ENCODE measurements around the gene PLEKHJ1.
A peak's percentile ranks its signal among the peaks of the same experiment; 100 is the strongest.

Gene PLEKHJ1

GRCh38 chr19:2245273-2245672, 9.1 kb upstream of the PLEKHJ1 start:
- H3K27ac ChIP-seq (ENCODE audit: low read length) = no peak overlapping the region
- no peak overlapping the region for H3K9ac ChIP-seq (ENCODE audit: low read depth, low read length)
- H3K4me1 ChIP-seq (ENCODE audit: insufficient read depth, low read length) = peaks cover 4% of the 10 kb centered on the region; the same call in 1 of the 2 replicates
- H3K27me3 ChIP-seq (ENCODE audit: insufficient read depth, low read length) = peaks cover 6% of the 10 kb centered on the region; the same call in 1 of the 2 replicates
- H3K9me3 ChIP-seq (ENCODE audit: insufficient read depth, low read depth, low read length) = no peaks in the 10 kb centered on the region
- H3K36me3 ChIP-seq (ENCODE audit: insufficient read depth, low read depth, low read length) = peaks cover 69% of the 10 kb centered on the region
- no peak overlapping the region for H3K4me3 ChIP-seq (ENCODE audit: low read length)

DNA sequence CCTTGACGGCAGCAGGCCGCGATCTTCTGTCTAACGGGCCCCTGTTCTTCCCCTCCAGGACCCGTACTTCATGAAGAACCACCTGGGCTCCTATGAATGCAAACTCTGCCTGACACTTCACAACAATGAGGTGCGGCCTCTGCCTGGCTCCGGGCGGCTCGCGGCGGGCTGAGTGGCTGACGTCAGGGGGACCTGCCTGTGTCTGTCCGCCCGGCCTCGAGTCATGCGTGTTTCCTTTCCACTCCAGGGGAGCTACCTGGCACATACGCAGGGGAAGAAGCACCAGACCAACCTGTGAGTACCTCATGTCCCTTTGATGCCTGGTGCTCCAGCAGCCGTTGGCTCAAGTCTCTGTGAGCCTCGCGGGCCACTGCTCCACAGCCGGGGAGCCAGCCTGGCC, 8.4 kb upstream of the PLEKHJ1 start:
- H3K9me3 ChIP-seq (ENCODE audit: insufficient read depth, low read depth, low read length) = no peaks in the 10 kb centered on the region
- no peak overlapping the region for H3K4me3 ChIP-seq (ENCODE audit: low read length)
- no peaks in the 10 kb centered on the region; the same call in 1 of the 2 replicates for H3K27me3 ChIP-seq (ENCODE audit: insufficient read depth, low read length)
- H3K36me3 ChIP-seq (ENCODE audit: insufficient read depth, low read depth, low read length) = peaks cover 69% of the 10 kb centered on the region
- H3K4me1 ChIP-seq (ENCODE audit: insufficient read depth, low read length) = peaks cover 9% of the 10 kb centered on the region
- no peak overlapping the region for H3K9ac ChIP-seq (ENCODE audit: low read depth, low read length)
- no peak overlapping the region for H3K27ac ChIP-seq (ENCODE audit: low read length)

GRCh38 chr19:2244125-2244411, 7.9 kb upstream of the PLEKHJ1 start:
- no peak overlapping the region for H3K9ac ChIP-seq (ENCODE audit: low read depth, low read length)
- H3K4me1 ChIP-seq (ENCODE audit: insufficient read depth, low read length) = peaks cover 12% of the 10 kb centered on the region
- no peaks in the 10 kb centered on the region; the same call in 1 of the 2 replicates for H3K27me3 ChIP-seq (ENCODE audit: insufficient read depth, low read length)
- peaks cover 69% of the 10 kb centered on the region for H3K36me3 ChIP-seq (ENCODE audit: insufficient read depth, low read depth, low read length)
- no peak overlapping the region for H3K4me3 ChIP-seq (ENCODE audit: low read length)
- H3K9me3 ChIP-seq (ENCODE audit: insufficient read depth, low read depth, low read length) = no peaks in the 10 kb centered on the region
- H3K27ac ChIP-seq (ENCODE audit: low read length) = no peak overlapping the region

DNA sequence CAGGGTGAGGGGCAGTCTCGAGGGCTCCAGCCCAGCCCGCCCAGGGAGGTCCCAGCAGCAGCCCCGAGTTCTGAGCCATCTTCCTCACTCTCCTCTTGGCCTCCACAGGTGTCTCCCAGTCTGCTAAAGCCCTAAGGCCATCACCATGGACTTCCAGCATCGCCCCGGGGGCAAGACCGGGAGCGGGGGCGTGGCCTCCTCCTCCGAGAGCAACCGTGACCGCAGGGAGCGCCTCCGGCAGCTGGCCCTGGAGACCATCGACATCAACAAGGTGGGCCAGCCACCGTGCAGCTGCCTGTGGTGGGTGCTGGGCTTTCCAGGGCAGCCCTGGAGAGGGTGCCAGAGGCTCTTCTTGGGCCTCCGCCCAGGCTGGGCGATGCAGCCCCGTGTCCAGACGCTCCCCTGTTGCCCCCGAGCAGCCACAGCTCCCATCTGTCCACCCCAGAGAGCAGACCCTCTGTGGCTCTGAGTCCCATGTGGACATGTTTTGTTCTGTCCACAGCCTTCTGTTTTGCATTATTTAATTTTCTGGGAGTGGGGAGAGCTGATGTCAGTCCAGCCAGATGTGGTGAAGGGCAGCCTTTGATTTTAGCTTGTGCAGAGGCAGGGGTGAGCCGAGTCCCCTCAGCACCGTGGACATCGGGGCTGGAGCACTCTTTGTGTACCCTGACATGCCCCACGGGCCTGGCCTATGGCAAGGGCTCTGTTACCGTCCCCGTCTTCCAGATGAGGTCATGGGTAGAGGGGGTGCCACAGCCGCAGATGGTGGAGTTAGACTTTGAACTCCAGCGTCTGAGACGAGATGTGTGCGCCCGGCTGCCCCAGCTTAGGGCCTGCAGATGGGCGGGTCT, 7.4 kb upstream of the PLEKHJ1 start:
- no peak overlapping the region for H3K9ac ChIP-seq (ENCODE audit: low read depth, low read length)
- peaks cover 16% of the 10 kb centered on the region for H3K4me1 ChIP-seq (ENCODE audit: insufficient read depth, low read length)
- no peak overlapping the region for H3K4me3 ChIP-seq (ENCODE audit: low read length)
- peaks cover 71% of the 10 kb centered on the region for H3K36me3 ChIP-seq (ENCODE audit: insufficient read depth, low read depth, low read length)
- H3K27ac ChIP-seq (ENCODE audit: low read length) = no peak overlapping the region
- H3K9me3 ChIP-seq (ENCODE audit: insufficient read depth, low read depth, low read length) = no peaks in the 10 kb centered on the region
- no peaks in the 10 kb centered on the region for H3K27me3 ChIP-seq (ENCODE audit: insufficient read depth, low read length)

- H3K27ac ChIP-seq (ENCODE audit: low read length) = no peak overlapping the region
- no peak overlapping the region for H3K9ac ChIP-seq (ENCODE audit: low read depth, low read length)
- no peaks in the 10 kb centered on the region for H3K9me3 ChIP-seq (ENCODE audit: insufficient read depth, low read depth, low read length)
- peaks cover 21% of the 10 kb centered on the region for H3K4me1 ChIP-seq (ENCODE audit: insufficient read depth, low read length)
- H3K4me3 ChIP-seq (ENCODE audit: low read length) = no peak overlapping the region
- no peaks in the 10 kb centered on the region for H3K27me3 ChIP-seq (ENCODE audit: insufficient read depth, low read length)
- H3K36me3 ChIP-seq (ENCODE audit: insufficient read depth, low read depth, low read length) = peaks cover 78% of the 10 kb centered on the region
These were observed 6.7 kb upstream of the PLEKHJ1 start for GRCh38 chr19:2242816-2243215.

- peaks cover 74% of the 10 kb centered on the region for H3K36me3 ChIP-seq (ENCODE audit: insufficient read depth, low read depth, low read length)
- no peak overlapping the region for H3K27ac ChIP-seq (ENCODE audit: low read length)
- no peak overlapping the region for H3K9ac ChIP-seq (ENCODE audit: low read depth, low read length)
- H3K4me3 ChIP-seq (ENCODE audit: low read length) = no peak overlapping the region
- no peaks in the 10 kb centered on the region for H3K9me3 ChIP-seq (ENCODE audit: insufficient read depth, low read depth, low read length)
- H3K27me3 ChIP-seq (ENCODE audit: insufficient read depth, low read length) = no peaks in the 10 kb centered on the region
- H3K4me1 ChIP-seq (ENCODE audit: insufficient read depth, low read length) = peaks cover 21% of the 10 kb centered on the region
These were observed 6.0 kb upstream of the PLEKHJ1 start for GRCh38 chr19:2242092-2242537.

- no peaks in the 10 kb centered on the region for H3K9me3 ChIP-seq (ENCODE audit: insufficient read depth, low read depth, low read length)
- H3K9ac ChIP-seq (ENCODE audit: low read depth, low read length) = peak overlapping the region; percentile 94
- H3K4me1 ChIP-seq (ENCODE audit: insufficient read depth, low read length) = peaks cover 21% of the 10 kb centered on the region
- peaks cover 64% of the 10 kb centered on the region for H3K36me3 ChIP-seq (ENCODE audit: insufficient read depth, low read depth, low read length)
- no peaks in the 10 kb centered on the region for H3K27me3 ChIP-seq (ENCODE audit: insufficient read depth, low read length)
- H3K27ac ChIP-seq (ENCODE audit: low read length) = no peak overlapping the region
- H3K4me3 ChIP-seq (ENCODE audit: low read length) = 0 out of 2 replicates have a peak overlapping the region, but pooled peaks have one; percentile 92
These were observed 5.0 kb upstream of the PLEKHJ1 start for GRCh38 chr19:2240881-2241760.

DNA sequence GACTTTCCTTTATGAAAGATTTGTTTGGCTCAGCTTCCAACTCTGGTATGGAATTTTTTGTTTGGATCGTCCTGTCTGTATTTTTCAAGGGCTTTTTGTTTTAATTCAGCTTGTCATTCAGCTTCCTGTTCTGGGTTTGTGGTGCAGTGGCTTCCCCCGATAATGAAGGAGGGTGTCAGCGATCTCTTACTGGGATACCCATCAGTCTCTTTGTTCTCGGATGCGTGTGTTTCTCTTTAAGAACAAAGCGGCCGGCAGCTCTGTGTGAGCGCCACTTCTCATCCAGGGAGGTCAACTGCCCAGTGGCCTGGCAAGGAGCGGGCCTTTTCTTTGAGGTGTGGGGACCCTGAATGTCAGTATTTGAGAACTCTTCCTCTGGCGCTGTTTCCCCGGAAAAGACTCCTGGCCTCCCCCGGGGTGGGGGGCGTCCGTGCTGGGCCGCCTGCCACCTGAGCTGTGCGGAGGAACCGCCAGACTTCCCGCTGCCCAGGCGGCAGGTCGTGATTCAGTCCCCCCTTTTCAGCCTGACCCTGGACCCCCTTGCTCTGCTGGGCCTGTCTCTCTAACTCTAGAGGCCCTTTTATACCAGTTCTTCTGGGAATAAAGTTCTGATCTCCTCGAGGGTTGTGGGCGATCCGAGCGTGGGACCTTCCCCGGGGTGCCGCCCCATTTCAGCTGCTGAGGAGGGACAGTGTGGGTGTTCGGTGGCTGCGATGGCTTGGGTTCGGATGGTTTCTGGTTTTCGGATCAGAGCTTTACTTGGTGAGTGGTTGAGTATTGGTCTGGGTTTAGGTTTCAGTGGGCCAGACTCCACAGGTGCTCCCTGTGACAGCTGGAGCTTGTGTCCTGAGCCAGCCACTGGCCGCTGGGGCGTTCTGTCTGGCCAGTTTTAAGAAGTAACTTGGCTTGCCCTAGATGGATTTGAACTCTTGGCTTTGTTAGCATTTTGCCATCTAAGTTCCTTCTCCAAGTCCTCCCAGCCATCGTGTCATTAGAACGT, 3.9 kb upstream of the PLEKHJ1 start:
- Histone ChIP-seq H3K9me3 (ENCODE audit: insufficient read depth, low read depth, low read length) (no peaks in the 10 kb centered on the region), H3K4me1 (ENCODE audit: insufficient read depth, low read length) (peaks cover 21% of the 10 kb centered on the region), H3K36me3 (ENCODE audit: insufficient read depth, low read depth, low read length) (peaks cover 53% of the 10 kb centered on the region), H3K27ac (ENCODE audit: low read length) (no peak overlapping the region), H3K4me3 (ENCODE audit: low read length) (peak overlapping the region; percentile 92), H3K27me3 (ENCODE audit: insufficient read depth, low read length) (no peaks in the 10 kb centered on the region), H3K9ac (ENCODE audit: low read depth, low read length) (peak overlapping the region; percentile 94)

DNA sequence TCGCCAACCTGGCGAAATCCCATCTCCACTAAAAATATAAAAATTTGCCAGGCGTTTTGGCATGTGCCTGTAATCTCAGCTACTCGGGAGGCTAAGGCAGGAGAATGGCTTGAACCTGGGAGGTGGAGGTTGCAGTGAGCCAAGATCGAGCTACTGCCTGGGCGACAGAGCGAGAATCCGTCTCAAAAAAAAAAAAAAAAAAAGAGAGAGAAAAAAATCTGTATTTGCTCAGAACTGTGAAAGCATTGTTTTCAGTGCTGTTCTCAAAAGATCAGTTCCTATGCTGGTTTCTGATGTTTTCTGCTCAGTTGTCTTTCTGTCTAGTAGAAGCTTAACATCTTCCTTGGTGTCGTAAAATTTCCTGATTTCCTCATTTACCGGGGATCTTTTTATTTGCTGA, 3.0 kb upstream of the PLEKHJ1 start:
- Histone ChIP-seq H3K4me1 (ENCODE audit: insufficient read depth, low read length) (peaks cover 21% of the 10 kb centered on the region), H3K27ac (ENCODE audit: low read length) (no peak overlapping the region), H3K9me3 (ENCODE audit: insufficient read depth, low read depth, low read length) (no peaks in the 10 kb centered on the region), H3K27me3 (ENCODE audit: insufficient read depth, low read length) (no peaks in the 10 kb centered on the region), H3K36me3 (ENCODE audit: insufficient read depth, low read depth, low read length) (peaks cover 48% of the 10 kb centered on the region), H3K4me3 (ENCODE audit: low read length) (peak overlapping the region; percentile 92), H3K9ac (ENCODE audit: low read depth, low read length) (peak overlapping the region; percentile 94; the same call in 1 of the 2 replicates)

DNA sequence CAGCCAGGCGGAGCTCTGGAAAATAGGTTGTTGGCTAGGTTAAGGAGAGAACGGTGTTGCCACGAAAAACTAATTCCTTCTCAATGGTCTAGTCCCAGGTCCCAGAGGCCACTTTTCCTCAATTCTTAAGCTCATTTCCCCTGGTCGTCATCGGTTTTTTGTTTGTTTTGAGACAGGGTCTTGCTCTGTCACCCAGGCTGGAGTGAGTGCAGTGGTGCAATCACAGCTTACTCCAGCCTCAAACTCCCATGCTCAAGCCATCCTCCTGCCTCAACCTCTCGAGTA, 1.7 kb upstream of the PLEKHJ1 start:
- peak overlapping the region; percentile 92 for H3K4me3 ChIP-seq (ENCODE audit: low read length)
- H3K9me3 ChIP-seq (ENCODE audit: insufficient read depth, low read depth, low read length) = no peaks in the 10 kb centered on the region
- H3K4me1 ChIP-seq (ENCODE audit: insufficient read depth, low read length) = peaks cover 21% of the 10 kb centered on the region
- H3K27ac ChIP-seq (ENCODE audit: low read length) = no peak overlapping the region
- H3K36me3 ChIP-seq (ENCODE audit: insufficient read depth, low read depth, low read length) = peaks cover 47% of the 10 kb centered on the region
- no peaks in the 10 kb centered on the region for H3K27me3 ChIP-seq (ENCODE audit: insufficient read depth, low read length)
- peak overlapping the region; percentile 94; the same call in 1 of the 2 replicates for H3K9ac ChIP-seq (ENCODE audit: low read depth, low read length)

All from iPS-20b (cell line).